Loucy (cell line): Measurements from ENCODE around the gene FBXW12.

ENCODE experiments used
- EZH2phosphoT487 ChIP-seq: fragments of 200-600 bp; IDR thresholded peaks from 2 replicates; pipeline ENCODE4 v1.6.1; 2018; ENCODE audit warnings: antibody characterized with exemption, mild to moderate bottlenecking, moderate library complexity, borderline replicate concordance
- TF ChIP-seq, protein P1 (sequence below): fragments of 200-600 bp; sonication (generic); conservative IDR thresholded peaks from 2 replicates; pipeline ENCODE4 v1.5.1; 2014; ENCODE audit warnings: mild to moderate bottlenecking, antibody characterized with exemption, low read length

DNA sequence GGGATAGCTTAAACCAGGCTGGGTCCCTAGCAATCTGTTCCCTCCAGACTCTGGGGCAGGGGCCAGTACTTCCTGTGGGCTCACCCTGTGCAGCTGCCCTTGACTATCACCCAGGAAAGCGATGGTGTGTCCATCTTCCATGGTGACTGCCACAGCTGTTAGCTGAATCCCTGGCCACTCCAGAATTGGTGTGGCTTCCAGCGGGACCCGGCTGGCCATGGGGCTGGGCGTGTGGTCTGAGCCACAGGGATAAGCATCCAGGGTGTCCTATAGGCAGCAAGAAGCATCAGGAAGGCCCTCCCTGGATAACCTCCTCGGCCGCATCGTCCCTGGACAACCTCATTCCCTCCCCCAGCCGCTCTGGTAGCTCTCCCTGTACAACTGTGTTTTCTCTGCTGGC is 50.7 kb downstream of the FBXW12 start:
- TF ChIP-seq, protein P1, sequence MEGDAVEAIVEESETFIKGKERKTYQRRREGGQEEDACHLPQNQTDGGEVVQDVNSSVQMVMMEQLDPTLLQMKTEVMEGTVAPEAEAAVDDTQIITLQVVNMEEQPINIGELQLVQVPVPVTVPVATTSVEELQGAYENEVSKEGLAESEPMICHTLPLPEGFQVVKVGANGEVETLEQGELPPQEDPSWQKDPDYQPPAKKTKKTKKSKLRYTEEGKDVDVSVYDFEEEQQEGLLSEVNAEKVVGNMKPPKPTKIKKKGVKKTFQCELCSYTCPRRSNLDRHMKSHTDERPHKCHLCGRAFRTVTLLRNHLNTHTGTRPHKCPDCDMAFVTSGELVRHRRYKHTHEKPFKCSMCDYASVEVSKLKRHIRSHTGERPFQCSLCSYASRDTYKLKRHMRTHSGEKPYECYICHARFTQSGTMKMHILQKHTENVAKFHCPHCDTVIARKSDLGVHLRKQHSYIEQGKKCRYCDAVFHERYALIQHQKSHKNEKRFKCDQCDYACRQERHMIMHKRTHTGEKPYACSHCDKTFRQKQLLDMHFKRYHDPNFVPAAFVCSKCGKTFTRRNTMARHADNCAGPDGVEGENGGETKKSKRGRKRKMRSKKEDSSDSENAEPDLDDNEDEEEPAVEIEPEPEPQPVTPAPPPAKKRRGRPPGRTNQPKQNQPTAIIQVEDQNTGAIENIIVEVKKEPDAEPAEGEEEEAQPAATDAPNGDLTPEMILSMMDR, result no peak
- TF ChIP-seq EZH2phosphoT487, result no peak
